Endodermal cell (in vitro differentiated cells): ENCODE results near the gene AQR. TPM values are rescaled to one million over a fixed set of nuclear protein-coding genes. Genes with fewer than 3 reads are reported as not detected.

ENCODE experiments used
- DNase-seq: peaks from one replicate; pipeline ENCODE4 v3.0.0-alpha.2; 2017
- H3K27ac ChIP-seq: 2 replicates; pipeline ENCODE4 v1.5.1; 2013; ENCODE audit warnings: mild to moderate bottlenecking, low read depth, low read length, moderate library complexity
- H3K27me3 ChIP-seq: 2 replicates; pipeline ENCODE4 v1.6.1; 2013; ENCODE audit warnings: mild to moderate bottlenecking, low read length, moderate library complexity; ENCODE audit not compliant: insufficient read depth, control insufficient read depth, poor library complexity, severe bottlenecking
- H3K36me3 ChIP-seq: 2 replicates; pipeline ENCODE4 v1.7.0; 2013; ENCODE audit warnings: mild to moderate bottlenecking, low read length, moderate library complexity; ENCODE audit not compliant: control insufficient read depth, insufficient read depth
- H3K4me1 ChIP-seq: one replicate; pipeline ENCODE4 v1.7.0; 2013; ENCODE audit warnings: low read length; ENCODE audit not compliant: control insufficient read depth, insufficient read depth
- H3K4me3 ChIP-seq: 2 replicates; pipeline ENCODE4 v1.5.1; 2013; ENCODE audit warnings: mild to moderate bottlenecking, low read length, moderate library complexity
- H3K9ac ChIP-seq: 2 replicates; pipeline ENCODE4 v1.6.1; 2013; ENCODE audit warnings: mild to moderate bottlenecking, low read length, moderate library complexity; ENCODE audit not compliant: poor library complexity, severe bottlenecking; ENCODE audit errors: extremely low read depth
- H3K9me3 ChIP-seq: 2 replicates; pipeline ENCODE4 v1.6.1; 2013; ENCODE audit warnings: mild to moderate bottlenecking, low read length, moderate library complexity; ENCODE audit not compliant: control insufficient read depth
- H3K27ac Mint-ChIP-seq: 2 replicates; pipeline ENCODE4 v1.8.0; 2020; ENCODE audit warnings: mixed read lengths
- H3K27me3 Mint-ChIP-seq: 2 replicates; pipeline ENCODE4 v1.8.0; 2021; ENCODE audit warnings: mild to moderate bottlenecking, mixed read lengths; ENCODE audit not compliant: insufficient read depth
- H3K36me3 Mint-ChIP-seq: 2 replicates; pipeline ENCODE4 v1.8.0; 2020; ENCODE audit warnings: low read depth, mixed read lengths
- H3K4me1 Mint-ChIP-seq: 2 replicates; pipeline ENCODE4 v1.8.0; 2020; ENCODE audit warnings: mixed read lengths
- H3K4me3 Mint-ChIP-seq: 2 replicates; pipeline ENCODE4 v1.8.0; 2020; ENCODE audit warnings: mild to moderate bottlenecking, moderate library complexity, mixed read lengths
- H3K9me3 Mint-ChIP-seq: 2 replicates; pipeline ENCODE4 v1.8.0; 2020; ENCODE audit warnings: mild to moderate bottlenecking, mixed read lengths
- CTCF ChIP-seq: fragments of 200-600 bp; sonication (generic); conservative IDR thresholded peaks from 2 replicates; pipeline ENCODE4 v1.5.0; 2021; ENCODE audit warnings: antibody characterized with exemption, mild to moderate bottlenecking
- WGBS, 2 experiments: methylation state at CpG; one replicate each; pipeline versions ENCODE4 v1.1.5 to v1.1.7; 2013; ENCODE audit warnings: missing lambda C conversion rate in 2 of 2, mixed read lengths in 1 of 2; ENCODE audit not compliant: insufficient coverage in 1 of 2, insufficient read length in 1 of 2; 5-methylcytosine and 5-hydroxymethylcytosine counted together
- total RNA-seq, 2 donors: library from RNA; stranded (reverse); fragmentation: NEBNext Ultra II Directional in 1 of 2; extraction: Animal tissue kit (Norgen Biotek cat#: 25700) in 1 of 2; gene quantifications; 2 replicates in 1 of 2; 3 replicates in 1 of 2; pipeline ENCODE4 v1.2.1, GENCODE V29; 2021

The AQR gene
- total RNA-seq, 2 donors from 2014 or later, result 48.8 to 49.6 TPM

GRCh38 chr15:34892963-34893591 lies 76.5 kb downstream of the AQR start:
- WGBS, 2 experiments, result 78 to 80% methylated on average over 6 to 7 of the region's 7 CpGs
- H3K27ac ChIP-seq, result no peak overlapping the region
- Mint-ChIP-seq H3K27ac (no peak overlapping the region), H3K4me1 (no peaks in the 10 kb centered on the region), H3K4me3 (no peak overlapping the region), H3K9me3 (peaks cover 26% of the 10 kb centered on the region), H3K27me3 (no peaks in the 10 kb centered on the region), H3K36me3 (peaks cover 77% of the 10 kb centered on the region)
- H3K9ac ChIP-seq, result no peak overlapping the region
- H3K27me3 ChIP-seq, result no peaks in the 10 kb centered on the region
- TF ChIP-seq CTCF, result no peak
- H3K9me3 ChIP-seq, result peaks cover 30% of the 10 kb centered on the region
- peaks cover 94% of the 10 kb centered on the region for H3K36me3 ChIP-seq
- H3K4me1 ChIP-seq, result no peaks in the 10 kb centered on the region
- peak; percentile 53 for DNase-seq
- peak overlapping the region; percentile 45 for H3K4me3 ChIP-seq

DNA sequence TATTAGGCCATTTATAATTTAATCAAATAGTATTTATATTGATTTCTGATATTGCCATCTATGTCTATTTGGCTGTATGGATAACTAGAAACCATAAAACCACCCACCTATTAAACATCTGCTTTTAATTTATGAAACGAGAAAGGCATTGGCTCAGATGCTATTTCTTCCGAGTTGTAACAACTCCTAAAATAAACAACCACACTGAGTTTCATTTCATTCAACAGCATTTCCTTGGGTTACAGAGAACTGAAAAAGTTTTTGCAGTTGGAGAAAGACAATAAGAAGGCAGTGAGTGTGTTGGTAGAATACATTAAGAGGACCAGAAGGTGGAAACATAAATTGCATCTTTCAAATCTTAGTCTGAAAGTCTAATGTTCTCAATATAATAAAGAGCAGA lies 79.1 kb downstream of the AQR start:
- Mint-ChIP-seq H3K4me3 (no peak overlapping the region), H3K4me1 (no peaks in the 10 kb centered on the region), H3K36me3 (peaks cover 75% of the 10 kb centered on the region), H3K27me3 (no peaks in the 10 kb centered on the region), H3K27ac (no peak overlapping the region), H3K9me3 (peaks cover 26% of the 10 kb centered on the region)
- WGBS, 2 experiments, result 88% methylated on average over 2 of the region's 2 CpGs; no CpG with 5 or more reads in 1 of the 2 experiments
- Histone ChIP-seq H3K9ac (no peak overlapping the region), H3K4me1 (no peaks in the 10 kb centered on the region), H3K27me3 (no peaks in the 10 kb centered on the region), H3K4me3 (no peak overlapping the region), H3K36me3 (peaks cover 91% of the 10 kb centered on the region), H3K9me3 (peaks cover 30% of the 10 kb centered on the region), H3K27ac (no peak overlapping the region)
- no peak for DNase-seq
- TF ChIP-seq CTCF, result no peak

DNA sequence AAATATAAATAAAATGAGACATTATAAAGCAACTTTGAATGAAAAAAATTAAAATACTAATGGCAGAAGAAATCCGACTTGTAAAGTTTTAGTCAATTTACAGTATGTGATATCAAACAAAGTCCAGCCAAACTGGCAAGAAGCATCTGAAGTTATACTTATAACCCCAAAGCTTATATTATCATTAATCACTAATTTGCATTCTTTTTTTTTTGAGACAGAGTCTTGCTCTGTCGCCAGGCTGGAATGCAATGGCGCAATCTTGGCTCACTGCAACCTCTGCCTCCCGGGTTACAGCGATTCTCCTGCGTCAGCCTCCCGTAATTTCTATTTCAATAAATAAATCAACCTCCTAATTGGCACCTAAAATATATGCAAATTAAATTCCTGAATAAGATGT lies 80.1 kb downstream of the AQR start:
- no peaks in the 10 kb centered on the region for H3K4me1 Mint-ChIP-seq
- DNase-seq, result no peak
- peaks cover 77% of the 10 kb centered on the region for H3K36me3 Mint-ChIP-seq
- 97 to 100% methylated on average over 2 to 7 of the region's 7 CpGs for WGBS, 2 experiments
- H3K36me3 ChIP-seq, result peaks cover 93% of the 10 kb centered on the region
- H3K4me1 ChIP-seq, result no peaks in the 10 kb centered on the region
- H3K27ac Mint-ChIP-seq, result no peak overlapping the region
- no peak overlapping the region for H3K4me3 ChIP-seq
- no peak overlapping the region for H3K4me3 Mint-ChIP-seq
- H3K9me3 Mint-ChIP-seq, result peaks cover 24% of the 10 kb centered on the region
- no peak overlapping the region for H3K9ac ChIP-seq
- no peak for TF ChIP-seq CTCF
- H3K27me3 Mint-ChIP-seq, result no peaks in the 10 kb centered on the region
- peaks cover 27% of the 10 kb centered on the region for H3K9me3 ChIP-seq
- H3K27ac ChIP-seq, result no peak overlapping the region
- H3K27me3 ChIP-seq, result no peaks in the 10 kb centered on the region
